Measurements from ENCODE around the gene POLR2F. TPM values are rescaled to one million over a fixed set of nuclear protein-coding genes. Genes with fewer than 3 reads are reported as not detected.
A peak's percentile ranks its signal among the peaks of the same experiment; 100 is the strongest.

Gene POLR2F
- total and polyA plus RNA-seq, 9 of the 15 experiments (the other 6 are each of a cell fraction or from before 2014, with no cell fraction given), result 98.9 to 410 (median 168) TPM

GRCh38 chr22:37912171-37912570 is 41.3 kb upstream of the POLR2F start (continued):
- no peak for TF ChIP-seq RBM22 (IDR thresholded peaks at IDR 0.05; ENCODE audit: low read depth, low read length, poor library complexity, severe bottlenecking)
- no peak for TF ChIP-seq ZNF79 (CRISPR knock-in tag; IDR thresholded peaks at IDR 0.05; ENCODE audit: low read depth)
- TF ChIP-seq ZBTB2 (IDR thresholded peaks at IDR 0.05), result no peak
- TF ChIP-seq CCAR2 (IDR thresholded peaks at IDR 0.05; ENCODE audit: low read depth, low read length), result no peak
- no peak for TF ChIP-seq HOMEZ (CRISPR knock-in tag; IDR thresholded peaks at IDR 0.05)

- WGBS (ENCODE audit: insufficient coverage, low coverage, missing lambda C conversion rate), result 25% methylated on average over 7 of the region's 7 CpGs
- no peak for TF ChIP-seq GTF2A2 (tag; IDR thresholded peaks at IDR 0.05)
- no peak for TF ChIP-seq BRD4 (IDR thresholded peaks at IDR 0.05)
- TF ChIP-seq ATF6 (CRISPR knock-in tag; IDR thresholded peaks at IDR 0.05), result no peak
- TF ChIP-seq CTCF (IDR thresholded peaks at IDR 0.05 in 2 of 3, conservative IDR thresholded peaks at IDR 0.05 in 1 of 3; ENCODE audit: insufficient read depth in 2 of 3, low read depth in 1 of 3, low read length in 3 of 3), result no peak
- no peak for TF ChIP-seq ZFP91 (CRISPR knock-in tag; IDR thresholded peaks at IDR 0.05)
- no peak for TF ChIP-seq RBBP5 (IDR thresholded peaks at IDR 0.05; ENCODE audit: borderline replicate concordance, insufficient read depth, low read length, poor library complexity, severe bottlenecking)
These were observed 40.2 kb upstream of the POLR2F start for GRCh38 chr22:37913233-37913721.

More at GRCh38 chr22:37913233-37913721, 40.2 kb upstream of the POLR2F start:
- H3K27me3 ChIP-seq (ENCODE audit: control insufficient read depth in 2 of 2, insufficient read depth in 2 of 2, low read length in 2 of 2), result no peaks in the 10 kb centered on the region
- CTCF ChIA-PET (ENCODE audit: low intra/inter-chr PET ratio), result no interaction called here
- in situ Hi-C loops (cut with MboI) (no loop called here), intact Hi-C loops (cut with micrococcal nuclease) (no loop called here)
- H3K79me2 ChIP-seq (ENCODE audit: control insufficient read depth, insufficient read depth, low read length), result no peaks in the 10 kb centered on the region
- no peak overlapping the region for H3K4me3 ChIP-seq
- no TSS peak for BruUV-seq (replicated peaks)
- H3K4me1 ChIP-seq (replicated peaks in 1 of 2; ENCODE audit: control insufficient read depth in 2 of 2, insufficient read depth in 2 of 2, low read length in 2 of 2), result peaks cover 0 to 7% of the 10 kb centered on the region in 2 experiments; a peak in 2 of 5 replicates
- no peaks in the 10 kb centered on the region; the same call in 1 of the 2 replicates for H4K20me1 ChIP-seq (replicated peaks; ENCODE audit: control insufficient read depth, insufficient read depth, low read length)
- DNase-seq (ENCODE audit: extremely low read depth in 1 of 4, low spot score in 3 of 4) (peak; percentile 34 to 54 (median 49)), ATAC-seq (peak; percentile 55), FAIRE-seq (peak; percentile 32)
- H3K27ac ChIP-seq (ENCODE audit: extremely low read depth, low read depth, low read length), result no peak overlapping the region
- POLR2A ChIA-PET, result interaction anchor here (1.5 kb wide), 1 partner anchor 15 kb away, joined by 4 read pairs; no protein-coding TSS in a partner anchor
- H3K36me3 ChIP-seq (ENCODE audit: control insufficient read depth, insufficient read depth, low read length), result peaks cover 15% of the 10 kb centered on the region; the same call in 2 of the 3 replicates
- peak overlapping the region; percentile 25 for H3K4me2 ChIP-seq (ENCODE audit: insufficient read depth, low read length)
- no peaks in the 10 kb centered on the region for H3K9me1 ChIP-seq (ENCODE audit: control insufficient read depth, insufficient read depth, low read length)
- H3K9ac ChIP-seq (ENCODE audit: insufficient read depth in 1 of 2, low read depth in 2 of 2, low read length in 2 of 2), result no peak overlapping the region; a peak in 1 of 4 replicates
- H3K9me3 ChIP-seq (replicated peaks; ENCODE audit: control insufficient read depth, insufficient read depth, low read depth, low read length), result no peaks in the 10 kb centered on the region
- no peak overlapping the region for H2AFZ ChIP-seq (ENCODE audit: low read depth, low read length)
